Adrenal gland (tissue), 12 donors: ENCODE measurements around the gene PSORS1C1. TPM values are rescaled to one million over a fixed set of nuclear protein-coding genes. Genes with fewer than 3 reads are reported as not detected.

ENCODE experiments used
- DNase-seq, 7 donors: peaks; one replicate each; pipeline ENCODE4 v3.0.0-alpha.2; 2019 to 2020
- H3K27ac ChIP-seq, 5 donors: fragments of 200-600 bp; sonication (generic) in 4 of 5; 1 replicate in 3 of 5; 2 replicates in 2 of 5; pipeline versions ENCODE4 v1.5.1 to v1.8.0; 2016 to 2020; ENCODE audit warnings: mild to moderate bottlenecking in 1 of 5
- H3K27me3 ChIP-seq: fragments of 200-600 bp; 2 replicates; pipeline ENCODE4 v1.8.0; 2021
- H3K36me3 ChIP-seq, 2 donors: fragments of 200-600 bp; replicated peaks in 1 of 2; 1 replicate in 1 of 2; 2 replicates in 1 of 2; pipeline versions ENCODE4 v1.5.1 to v1.8.0; 2018 to 2022
- H3K4me1 ChIP-seq, 2 donors: fragments of 200-600 bp; replicated peaks in 1 of 2; 1 replicate in 1 of 2; 2 replicates in 1 of 2; pipeline versions ENCODE4 v1.5.1 to v1.8.0; 2018 to 2021
- H3K4me3 ChIP-seq, 4 donors: fragments of 200-600 bp; sonication (generic) in 3 of 4; one replicate each; pipeline ENCODE4 v1.5.1; 2016 to 2018
- H3K9me3 ChIP-seq, 3 donors: fragments of 200-600 bp; sonication (generic) in 1 of 3; replicated peaks in 1 of 3; 1 replicate in 2 of 3; 2 replicates in 1 of 3; pipeline versions ENCODE4 v1.5.1 to v1.8.0; 2016 to 2021
- CTCF ChIP-seq, 6 experiments: fragments of 450-650 bp in 4 of 6; fragments of 200-600 bp in 2 of 6; sonication (generic) in 1 of 6; IDR thresholded peaks; 1 replicate in 5 of 6; 2 replicates in 1 of 6; pipeline versions ENCODE4 v1.5.1 to v1.8.0; 2016 to 2021; ENCODE audit warnings: antibody characterized with exemption in 6 of 6, mild to moderate bottlenecking in 2 of 6, moderate library complexity in 1 of 6
- POLR2A ChIP-seq, 2 donors: fragments of 450-650 bp; IDR thresholded peaks; one replicate each; pipeline ENCODE4 v1.6.1; 2017; ENCODE audit warnings: antibody characterized with exemption in 2 of 2, mild to moderate bottlenecking in 2 of 2, moderate library complexity in 1 of 2
- WGBS, 4 donors: extraction: QIAGEN DNeasy Blood & Tissue Kit in 2 of 4; methylation state at CpG; one replicate each; pipeline versions ENCODE4 v1.1.5 to v1.1.7; 2013 to 2017; 5-methylcytosine and 5-hydroxymethylcytosine counted together
- intact Hi-C, 2 donors: fragments of 100-400 bp; cut with DNase I; formaldehyde crosslinking; loops; one replicate each; pipeline versions ENCODE4 v1.14.1 to v1.15.0; 2022 to 2023
- polyA plus RNA-seq, 3 donors: library from polyadenylated mRNA; stranded (reverse); fragments of 200-250 nt in 2 of 3; fragments of 350-450 nt in 1 of 3; fragmentation: Illumina TruSeq in 1 of 3; extraction: RNeasy Lipid Tissue Mini Kit (QIAGEN cat#74804) in 1 of 3; gene quantifications; one replicate each; pipeline ENCODE4 v1.2.3, GENCODE V29; 2013 to 2014
- total RNA-seq, 9 donors: library from RNA; depleted of rRNA in 4 of 9; stranded (reverse); fragments of >200 nt in 4 of 9; fragments of 120-200 nt in 1 of 9; fragmentation: NEBNext Ultra II Directional in 1 of 9; extraction: Animal tissue kit (Norgen Biotek cat#: 25700) in 1 of 9; gene quantifications; one replicate each; pipeline versions ENCODE4 v1.1.0 to v1.2.4, GENCODE V29; 2013 to 2023
- donor health status: healthy with polysubstance abuse.
- donor health status: Bipolar disorder and iron deficiency.
- donor health status: DM: yes; HTN: yes; CAD: no.
- donor health status: DM: no; HTN: no; CAD: no.
- donor health status: DM: no; HTN: no; CAD: no.
- donor health status: DM: yes; HTN: yes; CAD: no.

Gene PSORS1C1
- total and polyA plus RNA-seq, 12 donors, result 0.06 to 5.1 (median 0.61) TPM

- H3K4me3 ChIP-seq, result no peak within 1 kb of the TSS
- H3K4me1 ChIP-seq, result peaks cover 0 to 5% of the 10 kb centered on the region in 2 donors
- H3K36me3 ChIP-seq, result no peaks in the 10 kb centered on the region
- TF ChIP-seq POLR2A (IDR thresholded peaks at IDR 0.05), result no peak
- TF ChIP-seq CTCF (IDR thresholded peaks at IDR 0.05), result no peak
- H3K27ac ChIP-seq, result no peak within 1 kb of the TSS
- DNase-seq, result no peak
- H3K9me3 ChIP-seq, result no peaks in the 10 kb centered on the region
- no peaks in the 10 kb centered on the region for H3K27me3 ChIP-seq
- intact Hi-C loops, result no loop called here
- 75 to 85% (median 81%) methylated on average over 17 to 26 of the region's 26 CpGs for WGBS, 4 donors
Observed at GRCh38 chr6:31120151-31120915, 5.7 kb downstream of the PSORS1C1 start, which contains the start of gene CDSN. Gene CDSN (minus strand): TSS chr6:31120446. CDS start chr6:31120419, 27 bp downstream.

GRCh38 chr6:31121131-31121790 is 6.7 kb downstream of the PSORS1C1 start:
- no peaks in the 10 kb centered on the region for H3K27me3 ChIP-seq
- WGBS, 4 donors, result 78 to 89% (median 82%) methylated on average over 9 to 12 of the region's 12 CpGs
- no peaks in the 10 kb centered on the region for H3K36me3 ChIP-seq
- H3K4me3 ChIP-seq, result no peak overlapping the region
- DNase-seq, result no peak
- intact Hi-C loops, result no loop called here
- TF ChIP-seq CTCF (IDR thresholded peaks at IDR 0.05), result no peak
- TF ChIP-seq POLR2A (IDR thresholded peaks at IDR 0.05), result no peak
- H3K4me1 ChIP-seq, result peaks cover 0 to 5% of the 10 kb centered on the region in 2 donors
- H3K9me3 ChIP-seq, result no peaks in the 10 kb centered on the region
- no peak overlapping the region for H3K27ac ChIP-seq

- TF ChIP-seq CTCF (IDR thresholded peaks at IDR 0.05) (no peak), POLR2A (IDR thresholded peaks at IDR 0.05) (no peak)
- H3K9me3 ChIP-seq, result no peaks in the 10 kb centered on the region
- peaks cover 0 to 5% of the 10 kb centered on the region in 2 donors for H3K4me1 ChIP-seq
- no peaks in the 10 kb centered on the region for H3K36me3 ChIP-seq
- DNase-seq, result peak; percentile 71 to 91 (median 84)
- no peaks in the 10 kb centered on the region for H3K27me3 ChIP-seq
- WGBS, 4 donors, result 34 to 44% (median 41%) methylated on average over 15 to 16 of the region's 16 CpGs
- no peak overlapping the region for H3K27ac ChIP-seq
- intact Hi-C loops, result no loop called here
- no peak overlapping the region for H3K4me3 ChIP-seq
Observed at GRCh38 chr6:31122791-31123706, 8.4 kb downstream of the PSORS1C1 start.

GRCh38 chr6:31125162-31125561 is 10.6 kb downstream of the PSORS1C1 start:
- H3K9me3 ChIP-seq, result no peaks in the 10 kb centered on the region
- intact Hi-C loops, result no loop called here
- H3K36me3 ChIP-seq, result no peaks in the 10 kb centered on the region
- TF ChIP-seq POLR2A (IDR thresholded peaks at IDR 0.05), result no peak
- no peak for TF ChIP-seq CTCF (IDR thresholded peaks at IDR 0.05)
- no peak for DNase-seq
- H3K4me1 ChIP-seq, result peaks cover 0 to 5% of the 10 kb centered on the region in 2 donors
- no peak overlapping the region for H3K27ac ChIP-seq
- no peaks in the 10 kb centered on the region for H3K27me3 ChIP-seq
- no peak overlapping the region for H3K4me3 ChIP-seq
- 54 to 64% (median 55%) methylated on average over 7 to 8 of the region's 8 CpGs for WGBS, 4 donors
